Umbilical cord (tissue), 2 donors: ENCODE measurements around the gene DPH3. TPM values are rescaled to one million over a fixed set of nuclear protein-coding genes. Genes with fewer than 3 reads are reported as not detected.
A peak's percentile ranks its signal among the peaks of the same experiment; 100 is the strongest.
"Not testable (repeated sequence)": the region's sequence is repeated elsewhere in the genome, so short reads cannot be mapped to it uniquely, and the experiment has no call there.

Experiments used
- DNase-seq: peaks from one replicate; pipeline ENCODE4 v3.0.0-alpha.2; 2015; ENCODE audit warnings: low spot score
- total RNA-seq: library from RNA; depleted of rRNA; stranded (reverse); fragments of >200 nt; gene quantifications from one replicate; pipeline ENCODE4 v1.2.3, GENCODE V29; 2014; ENCODE audit warnings: low replicate concordance; ENCODE audit not compliant: insufficient read depth

The DPH3 gene
- total RNA-seq: 31.5 TPM

- peak; percentile 100 for DNase-seq
These were observed at the start of gene DPH3, which contains the start of gene OXNAD1 for GRCh38 chr3:16264708-16265454. TSS of gene DPH3 (minus strand) at chr3:16264943. CDS start at chr3:16264876, 67 bp downstream. TSS of gene OXNAD1 (plus strand) at chr3:16265212. CDS start at chr3:16270953, 5,741 bp downstream.

GRCh38 chr3:16313886-16314645 lies 49.3 kb upstream of the DPH3 start:
- DNase-seq: no peak

DNA sequence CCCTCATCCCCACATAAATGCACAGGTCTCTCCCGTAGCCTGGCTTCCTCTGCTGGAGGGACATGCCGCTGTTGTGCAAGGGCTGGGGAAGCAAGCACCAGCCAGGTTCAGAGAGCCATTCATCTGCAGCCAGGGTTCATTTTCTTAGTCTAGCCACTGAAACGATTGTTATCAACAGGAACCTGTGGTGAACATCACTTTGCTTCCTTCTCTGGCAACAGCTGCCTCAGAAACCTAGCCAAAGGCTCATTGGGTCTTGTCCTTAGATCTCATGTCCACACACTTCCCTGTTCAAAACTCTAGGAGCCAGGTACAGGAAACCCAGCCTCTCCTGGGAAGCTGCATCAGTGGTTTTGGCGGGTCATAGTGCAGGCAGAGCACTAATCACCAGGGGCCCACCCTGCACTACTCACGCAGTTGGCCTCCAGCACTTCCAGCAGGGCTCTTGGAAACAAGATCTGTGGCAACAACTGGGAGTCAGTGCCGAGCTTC lies 47.3 kb upstream of the DPH3 start:
- DNase-seq: no peak

DNA sequence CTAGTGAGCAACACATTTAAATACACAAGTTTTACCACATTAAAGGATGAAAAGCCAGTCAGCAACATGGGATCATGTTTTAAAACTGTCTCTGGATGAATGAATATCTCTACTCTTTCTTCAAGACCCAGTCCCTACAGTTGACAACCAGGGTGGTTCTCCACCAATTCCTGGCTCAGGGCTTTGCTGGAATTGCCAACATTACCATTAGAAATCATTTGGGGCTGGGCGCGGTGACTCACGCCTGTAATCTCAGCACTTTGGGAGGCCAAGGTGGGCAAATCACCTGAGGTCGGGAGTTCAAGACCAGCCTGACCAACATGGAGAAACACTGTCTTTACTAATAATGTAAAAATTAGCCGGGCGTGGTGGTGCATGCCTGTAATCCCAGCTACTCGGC lies 45.7 kb upstream of the DPH3 start:
- DNase-seq: not testable (repeated sequence)

DNA sequence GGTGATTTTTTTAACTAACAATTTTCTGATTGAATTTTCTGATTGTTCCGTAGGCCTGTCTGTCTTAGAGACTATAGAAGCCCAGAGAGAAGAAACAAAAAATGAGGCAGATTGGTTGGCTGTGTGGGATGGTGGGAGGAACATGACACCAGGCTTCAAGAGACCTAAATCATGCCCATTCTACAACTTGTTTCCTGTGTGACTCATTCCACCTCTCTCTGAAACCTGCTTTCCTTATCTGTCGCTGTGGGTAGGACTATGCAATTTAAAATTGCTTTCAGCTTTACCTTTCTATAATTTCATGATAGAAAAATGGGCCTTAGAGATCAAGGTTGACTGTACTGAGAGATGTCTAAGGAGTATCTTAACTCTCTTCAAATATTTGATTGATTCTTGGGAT lies 44.8 kb upstream of the DPH3 start:
- DNase-seq: no peak

- DNase-seq: no peak
These were observed 44.0 kb upstream of the DPH3 start for GRCh38 chr3:16308727-16309126.

GRCh38 chr3:16307832-16308531 lies 43.2 kb upstream of the DPH3 start:
- no peak for DNase-seq

GRCh38 chr3:16305111-16305541 lies 40.4 kb upstream of the DPH3 start:
- no peak for DNase-seq

DNA sequence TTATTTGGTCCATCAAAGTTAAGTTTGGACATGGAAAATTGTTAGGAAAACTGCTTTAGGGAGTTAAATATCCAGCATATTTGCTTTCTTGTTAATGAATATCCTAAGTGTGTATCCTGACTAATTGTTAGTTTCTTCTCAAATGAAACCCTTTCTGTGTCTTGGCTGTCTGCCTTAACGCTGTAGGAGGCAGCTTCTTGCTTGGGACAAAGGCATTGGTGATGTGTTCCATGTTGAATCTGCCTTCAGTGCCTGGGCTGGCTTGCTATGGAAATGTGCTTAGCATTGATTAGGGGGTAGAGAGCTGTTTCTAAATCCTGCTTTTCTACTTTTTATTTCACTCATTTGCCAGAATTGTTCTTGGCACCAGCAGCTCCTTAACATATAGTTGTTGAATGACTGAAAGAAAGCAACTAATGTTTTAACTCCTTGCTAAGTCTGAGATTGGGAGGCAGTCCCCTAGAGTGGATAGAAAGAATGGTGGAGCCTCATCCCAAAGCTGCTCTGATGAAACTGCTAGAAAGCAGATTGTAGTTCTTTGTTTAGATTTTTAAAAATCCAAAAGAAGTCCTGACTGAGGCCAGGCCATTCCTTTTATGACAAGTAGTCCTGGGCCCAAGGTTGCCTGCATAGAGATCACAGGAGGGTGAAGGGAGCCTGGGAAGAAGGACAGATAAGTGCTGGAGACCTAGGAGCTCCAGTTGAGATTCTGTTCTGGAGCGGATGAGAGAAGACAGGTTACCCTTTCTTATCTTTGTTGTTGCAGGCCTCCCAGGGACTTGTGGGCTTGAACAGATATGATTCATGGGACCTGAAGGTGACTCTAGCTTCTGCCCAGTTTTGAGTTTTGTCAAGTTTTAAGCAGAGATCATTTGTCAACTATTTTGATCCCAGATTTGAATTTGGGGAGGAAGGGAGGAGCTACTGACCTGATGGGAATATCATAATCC lies 39.6 kb upstream of the DPH3 start:
- DNase-seq: no peak

DNA sequence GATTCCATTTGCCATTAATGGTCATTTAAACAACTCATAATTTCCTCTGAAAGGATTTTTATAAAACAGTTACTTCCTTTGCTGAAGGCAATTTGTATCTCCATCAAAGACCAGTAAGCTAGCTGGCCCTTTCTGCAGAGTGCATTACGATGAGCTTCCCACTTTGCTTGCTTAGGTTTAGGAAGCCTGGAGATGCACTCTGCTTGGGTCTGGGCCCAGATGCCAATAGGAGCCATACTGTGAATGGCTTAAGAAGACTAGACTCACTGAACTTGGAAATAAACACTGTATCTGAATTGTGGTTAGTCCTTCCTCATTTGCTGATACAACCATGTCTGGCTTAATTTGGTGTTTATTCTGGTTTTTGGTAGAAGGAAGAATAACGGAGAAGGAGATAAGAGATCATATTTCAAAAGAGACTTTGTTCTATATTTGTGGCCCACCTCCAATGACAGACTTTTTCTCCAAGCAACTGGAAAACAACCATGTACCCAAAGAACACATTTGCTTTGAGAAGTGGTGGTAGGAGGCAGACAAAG lies 38.4 kb upstream of the DPH3 start:
- no peak for DNase-seq

GRCh38 chr3:16302082-16302631 lies 37.4 kb upstream of the DPH3 start:
- no peak for DNase-seq

GRCh38 chr3:16301507-16301906 lies 36.8 kb upstream of the DPH3 start:
- DNase-seq: no peak

DNA sequence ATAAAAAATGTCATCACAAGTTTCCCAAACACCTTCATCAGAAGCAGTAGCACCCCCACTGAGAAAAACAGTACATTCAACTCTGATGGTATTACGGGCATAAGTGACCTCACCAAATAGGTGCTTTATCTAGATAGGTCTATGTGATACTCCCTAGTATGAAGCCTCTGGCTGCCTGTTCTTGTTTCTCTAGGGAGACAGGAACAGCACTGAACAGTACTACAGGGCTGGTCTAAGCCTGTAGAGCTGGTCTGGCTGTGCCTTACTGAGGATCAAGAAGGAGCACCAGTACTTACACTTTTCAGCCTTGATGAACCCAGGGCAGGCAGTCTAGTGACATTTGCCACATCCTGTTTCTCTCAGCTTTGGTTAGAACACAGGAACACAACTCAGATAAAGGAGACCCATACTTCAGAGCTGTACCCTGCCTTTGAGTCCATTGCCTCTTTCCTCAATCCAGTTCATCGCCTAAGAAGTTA lies 36.2 kb upstream of the DPH3 start:
- DNase-seq: no peak

DNA sequence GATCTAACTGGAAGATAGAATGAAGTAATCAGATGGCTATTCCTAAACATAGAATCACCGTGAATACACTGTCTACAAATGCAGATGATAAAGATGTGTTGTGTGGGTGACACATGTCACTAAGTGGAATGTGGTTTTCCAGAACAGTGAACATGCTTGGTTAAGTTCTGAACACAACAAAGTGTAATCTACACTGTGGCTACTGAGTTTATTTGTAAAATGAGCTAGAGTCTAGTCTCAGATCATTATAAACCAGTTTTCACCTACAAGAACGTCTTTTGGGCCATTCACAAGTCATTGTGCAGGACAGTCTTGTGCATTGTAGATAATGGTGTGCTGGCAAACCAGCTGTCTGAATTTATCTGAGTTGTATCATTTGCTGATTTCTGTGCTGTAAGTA lies 35.6 kb upstream of the DPH3 start:
- no peak for DNase-seq

- DNase-seq: no peak
These were observed 35.0 kb upstream of the DPH3 start for GRCh38 chr3:16299746-16300145.

DNA sequence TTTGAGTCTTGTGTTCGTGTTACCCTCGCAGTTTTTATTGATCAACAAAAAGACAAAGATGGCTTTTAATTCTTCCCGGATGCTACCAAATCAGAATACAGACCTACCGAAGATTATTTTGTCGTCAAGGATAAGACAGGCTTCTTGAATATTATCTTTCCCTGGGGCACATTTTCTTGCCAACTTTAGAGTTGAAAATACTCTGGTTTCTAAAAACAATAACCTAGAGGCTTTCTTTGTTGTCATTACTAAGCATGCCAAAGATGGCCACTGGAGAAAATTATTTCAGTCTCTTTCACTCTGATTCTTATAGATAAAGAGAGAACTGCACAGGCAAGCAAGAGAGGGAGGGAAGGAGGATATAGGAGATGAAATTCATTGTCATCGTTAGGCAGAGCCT lies 34.1 kb upstream of the DPH3 start:
- no peak for DNase-seq

GRCh38 chr3:16297997-16298885 lies 33.5 kb upstream of the DPH3 start:
- DNase-seq: no peak

DNA sequence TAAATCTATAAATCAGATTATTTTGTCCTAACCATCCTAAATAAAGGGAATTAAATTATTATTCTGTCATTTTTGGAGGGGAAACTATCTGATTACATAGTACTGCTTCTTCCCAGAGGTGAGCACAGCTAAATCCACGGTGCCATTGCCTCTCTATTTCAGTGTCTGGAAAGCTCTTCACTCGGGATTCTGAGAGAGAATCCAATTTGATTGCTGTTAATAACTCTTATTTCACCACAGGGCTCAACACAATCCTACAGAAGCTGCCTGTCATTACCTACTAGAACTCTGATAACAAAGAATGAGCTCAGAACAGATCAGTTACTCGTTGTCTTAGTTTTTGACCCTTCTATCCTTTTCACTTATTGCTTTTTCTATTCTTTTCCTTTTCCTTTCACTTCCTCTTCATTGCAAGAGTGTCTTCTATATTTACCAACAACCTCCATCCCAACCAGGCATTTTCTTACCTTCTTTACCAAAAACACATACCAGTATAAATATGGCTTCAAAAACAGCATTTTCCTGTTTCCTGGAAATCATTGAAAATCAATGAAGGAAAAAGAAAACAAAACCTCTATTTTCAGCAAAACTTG lies 30.7 kb upstream of the DPH3 start:
- no peak for DNase-seq

GRCh38 chr3:16294844-16295243 lies 30.1 kb upstream of the DPH3 start:
- DNase-seq: no peak
